GM18505 (cell line): ENCODE results near the gene UNC5C.

Experiments used
- ATAC-seq: cut with Tn5 transposase; IDR thresholded peaks from one replicate; pipeline ENCODE4 v1.9.1; 2021; ENCODE audit not compliant: unreplicated experiment
- POLR2A ChIP-seq: IDR thresholded peaks from 4 replicates; pipeline ENCODE4 v1.6.1; 2011; ENCODE audit warnings: borderline replicate concordance; ENCODE audit not compliant: insufficient read depth, insufficient read length; ENCODE audit errors: extremely low read depth

UNC5C gene

GRCh38 chr4:95548738-95549245, at the start of gene UNC5C:
TSS of gene UNC5C (minus strand) at chr4:95548973.
- ATAC-seq, result no peak

GRCh38 chr4:95596676-95597075, 47.9 kb upstream of the UNC5C start:
- ATAC-seq, result no peak
- no peak for TF ChIP-seq POLR2A

More at GRCh38 chr4:95548738-95549245, at the start of gene UNC5C:
- TF ChIP-seq POLR2A, result no peak

GRCh38 chr4:95594629-95595028, 45.9 kb upstream of the UNC5C start:
- ATAC-seq, result no peak

GRCh38 chr4:95594013-95594412, 45.2 kb upstream of the UNC5C start:
- ATAC-seq, result no peak
- no peak for TF ChIP-seq POLR2A

More at GRCh38 chr4:95594629-95595028, 45.9 kb upstream of the UNC5C start:
- no peak for TF ChIP-seq POLR2A

- ATAC-seq, result no peak
- no peak for TF ChIP-seq POLR2A
Measured at GRCh38 chr4:95591278-95591677, 42.5 kb upstream of the UNC5C start.

GRCh38 chr4:95590615-95591014, 41.8 kb upstream of the UNC5C start:
- no peak for ATAC-seq

GRCh38 chr4:95585016-95585695, 36.4 kb upstream of the UNC5C start:
- TF ChIP-seq POLR2A, result no peak
- ATAC-seq, result no peak

More at GRCh38 chr4:95590615-95591014, 41.8 kb upstream of the UNC5C start:
- no peak for TF ChIP-seq POLR2A

- ATAC-seq, result no peak
- TF ChIP-seq POLR2A, result no peak
Measured at GRCh38 chr4:95580226-95580625, 31.5 kb upstream of the UNC5C start.

GRCh38 chr4:95572304-95572991, 23.7 kb upstream of the UNC5C start:
- ATAC-seq, result no peak
- TF ChIP-seq POLR2A, result no peak

- no peak for ATAC-seq
- TF ChIP-seq POLR2A, result no peak
Measured at GRCh38 chr4:95571577-95571976, 22.8 kb upstream of the UNC5C start.

GRCh38 chr4:95563638-95564337, 15.0 kb upstream of the UNC5C start:
- ATAC-seq, result no peak
- TF ChIP-seq POLR2A, result no peak

- ATAC-seq, result no peak
- no peak for TF ChIP-seq POLR2A
Measured at GRCh38 chr4:95560774-95561173, 12.0 kb upstream of the UNC5C start.

GRCh38 chr4:95556207-95556859, 7.6 kb upstream of the UNC5C start:
- no peak for ATAC-seq
- TF ChIP-seq POLR2A, result no peak
